K562 treated with DMSO at 1 percent for 48 hours (cell line): Measurements from ENCODE around the gene ANKRD26. TPM values are rescaled to one million over a fixed set of nuclear protein-coding genes. Genes with fewer than 3 reads are reported as not detected.

Experiments used
- total RNA-seq: library from RNA; unstranded; fragments of 300-600 nt; gene quantifications from 2 replicates; pipeline ENCODE4 v1.2.3, GENCODE V29; 2022; ENCODE audit warnings: low replicate concordance; ENCODE audit errors: extremely low read depth

The ANKRD26 gene
- not detected in 2 replicates for total RNA-seq

DNA sequence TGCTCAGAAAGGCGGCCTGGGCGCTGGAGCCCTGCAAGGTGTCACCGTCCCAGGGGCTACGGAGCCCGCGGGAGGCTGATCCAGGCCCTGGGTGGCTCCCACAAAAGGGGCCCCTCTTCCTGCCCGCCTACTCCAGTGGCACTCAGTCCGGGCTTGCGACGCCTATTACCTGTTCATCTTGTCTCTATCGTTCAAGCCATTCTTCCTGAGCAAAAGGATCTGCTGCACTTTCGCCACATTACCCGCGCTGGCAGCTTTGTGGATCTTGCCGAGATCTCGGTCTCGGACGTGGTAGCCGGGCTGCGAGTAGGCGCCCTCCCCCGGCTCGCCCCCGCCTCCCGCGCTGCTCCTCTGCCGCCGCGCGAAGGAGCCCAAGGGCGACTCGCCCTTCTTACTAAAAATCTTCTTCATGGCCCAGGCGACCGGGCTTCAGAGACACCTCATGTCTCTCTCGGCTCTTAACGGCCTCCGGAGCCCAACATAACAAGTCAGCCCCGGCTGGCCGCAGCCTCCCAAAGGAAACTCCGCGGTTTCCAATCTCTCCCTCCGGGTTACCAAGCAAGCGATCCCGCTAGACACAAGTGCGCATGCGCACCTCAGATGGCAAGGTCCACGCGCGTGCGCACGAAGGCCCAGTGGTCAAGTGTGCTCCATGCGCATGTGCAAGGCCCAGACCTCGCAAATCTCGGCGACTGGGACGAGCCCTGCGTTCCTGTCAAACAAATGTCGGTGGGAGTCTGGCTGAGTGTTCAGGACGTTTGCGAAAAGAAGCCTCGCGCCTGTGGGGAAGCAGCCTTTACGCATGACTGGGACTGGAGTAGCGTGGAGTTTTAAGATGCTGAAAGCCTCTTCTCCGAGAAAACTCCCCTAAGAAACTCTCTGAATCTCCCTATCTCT is at the start of gene ANKRD26:
Gene ANKRD26, minus strand, starts transcription at position 579 of the 897 bp plus-strand sequence. Its CDS starts 168 bp downstream, at position 411.

Other genes starting within 250 kb of the ANKRD26 start
- not detected in 2 replicates for gene ABI1, start 239.5 kb downstream of the ANKRD26 start, total RNA-seq
- not detected in 2 replicates for gene YME1L1, start 53.9 kb upstream of the ANKRD26 start, total RNA-seq
- gene MASTL, start 54.9 kb upstream of the ANKRD26 start, total RNA-seq, result not detected in 2 replicates
- gene ACBD5, start 140.3 kb upstream of the ANKRD26 start, total RNA-seq, result not detected in 2 replicates